Measurements from ENCODE around the gene CPNE6.

CPNE6 gene

DNA sequence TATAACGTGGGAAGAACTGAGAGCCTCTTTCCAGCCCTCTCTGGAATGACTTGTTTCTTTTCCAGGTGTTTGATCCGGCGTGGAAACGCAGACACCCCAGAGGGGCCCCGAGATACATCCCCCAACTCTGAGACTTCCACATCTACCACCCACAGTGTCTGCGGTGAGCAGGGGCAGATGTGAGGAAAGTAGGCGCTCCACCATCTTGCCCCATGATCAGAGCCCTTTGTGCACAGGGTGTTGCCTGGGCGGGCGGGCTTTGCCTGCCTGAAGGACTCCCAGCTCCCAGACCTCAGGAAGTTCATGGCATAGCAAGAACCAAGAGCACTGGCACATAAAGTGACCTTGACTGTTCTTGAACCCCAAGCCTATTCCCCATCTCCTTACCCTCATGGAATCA lies 16.7 kb upstream of the CPNE6 start:
- no peak for DNase-seq (ENCODE audit: low spot score)

DNA sequence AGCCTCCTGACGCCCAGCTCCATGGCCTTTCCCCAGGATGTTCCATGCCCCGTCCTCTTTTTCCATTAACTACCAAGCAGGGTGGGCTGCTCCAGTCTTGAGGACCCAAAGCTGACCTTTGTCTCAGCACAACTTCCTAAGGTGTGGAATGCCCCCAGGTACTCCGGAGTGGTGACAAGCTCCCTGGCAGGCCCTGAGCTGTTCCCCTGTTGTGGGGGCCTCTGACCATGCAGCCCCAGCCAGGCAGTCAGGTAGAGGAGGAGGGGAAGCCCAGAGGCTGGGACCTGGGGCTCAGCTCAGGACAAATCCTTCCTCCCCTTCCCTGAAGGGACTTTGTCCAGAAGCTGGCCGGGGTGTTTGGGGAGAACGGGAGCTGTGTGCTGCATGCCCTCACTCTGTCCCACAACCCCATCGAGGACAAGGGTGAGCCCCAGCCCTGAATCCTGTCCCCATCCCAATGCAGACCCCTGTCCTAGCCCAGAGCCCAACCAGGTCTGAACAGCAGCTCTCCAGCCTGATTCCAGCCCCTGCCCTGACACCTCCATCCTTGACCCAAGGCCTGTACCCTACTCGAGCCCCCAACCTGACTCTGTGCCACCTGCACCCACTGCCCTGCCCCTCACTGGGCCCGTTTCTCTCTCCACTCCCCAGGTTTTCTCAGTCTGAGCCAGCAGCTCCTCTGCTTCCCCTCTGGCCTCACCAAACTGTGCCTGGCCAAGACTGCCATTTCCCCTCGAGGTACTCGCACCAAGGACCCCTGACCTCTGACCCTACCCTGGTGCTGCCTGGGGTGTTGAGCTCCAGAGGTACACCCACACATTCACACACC lies 15.2 kb upstream of the CPNE6 start:
- no peak for DNase-seq (ENCODE audit: low spot score)

DNA sequence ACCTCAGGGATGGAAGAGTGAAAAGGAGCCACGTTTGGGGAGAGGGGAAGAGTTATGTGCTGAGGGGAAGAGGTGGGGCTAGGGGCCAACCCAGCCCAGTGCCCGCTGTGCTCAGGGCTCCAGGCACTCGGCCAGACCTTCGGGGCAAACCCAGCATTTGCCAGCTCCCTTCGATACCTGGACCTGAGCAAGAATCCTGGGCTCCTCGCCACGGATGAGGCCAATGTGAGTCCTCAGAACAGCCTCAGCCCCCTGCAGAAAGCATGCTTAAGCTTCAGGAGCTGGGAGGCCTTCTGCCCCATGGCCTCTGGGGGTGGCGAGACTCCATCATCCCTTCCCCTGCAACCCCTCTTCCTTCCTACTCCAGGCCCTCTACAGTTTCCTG lies 14.6 kb upstream of the CPNE6 start:
- DNase-seq (ENCODE audit: low spot score), result no peak

DNA sequence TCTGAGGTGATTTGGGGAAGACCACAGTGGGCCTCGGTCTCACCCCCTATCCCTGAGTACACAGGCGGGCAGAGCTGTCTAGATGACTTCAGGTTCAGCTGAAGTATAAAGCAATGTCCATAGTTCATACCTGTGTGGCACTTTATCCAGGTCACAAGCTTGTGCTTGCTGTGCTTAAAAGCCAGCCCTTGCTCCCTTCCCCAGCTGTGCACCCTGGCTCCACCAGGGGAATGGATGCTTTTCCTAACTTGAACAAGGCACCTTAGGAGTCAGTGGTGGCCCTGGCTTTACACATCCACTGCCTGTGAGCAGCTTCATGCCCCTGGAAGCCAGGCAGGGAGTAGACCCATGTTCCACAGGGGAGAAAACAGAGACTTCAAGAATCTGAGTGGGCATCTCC lies 14.1 kb upstream of the CPNE6 start:
- no peak for DNase-seq (ENCODE audit: low spot score)

- DNase-seq (ENCODE audit: low spot score), result no peak
Measured at GRCh38 chr14:24057867-24058259, 13.5 kb upstream of the CPNE6 start.

GRCh38 chr14:24058260-24058950 lies 13.0 kb upstream of the CPNE6 start:
- no peak for DNase-seq (ENCODE audit: low spot score)

DNA sequence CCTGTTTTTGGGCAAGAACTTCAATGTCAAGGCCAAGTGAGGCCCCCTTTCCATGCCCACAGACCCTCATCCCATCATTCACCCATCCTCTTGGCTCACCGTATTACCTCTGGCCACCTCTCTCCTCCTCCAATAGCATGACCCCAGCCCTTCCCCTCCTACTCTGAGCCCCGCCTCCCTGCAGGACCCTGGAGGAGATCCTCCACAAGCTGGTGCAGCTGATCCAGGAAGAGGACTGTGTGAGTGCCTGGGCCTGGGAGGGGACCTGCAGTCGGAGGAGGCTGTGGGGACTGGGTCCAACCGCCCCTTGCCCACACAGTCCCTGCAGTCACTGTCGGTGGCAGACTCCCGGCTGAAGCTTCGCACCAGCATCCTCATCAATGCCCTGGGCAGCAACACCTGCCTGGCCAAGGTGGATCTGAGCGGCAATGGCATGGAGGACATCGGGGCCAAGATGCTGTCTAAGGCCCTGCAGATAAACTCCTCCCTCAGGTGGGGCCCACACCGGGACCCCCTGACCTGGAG lies 12.3 kb upstream of the CPNE6 start:
- no peak for DNase-seq (ENCODE audit: low spot score)

GRCh38 chr14:24059841-24060388 lies 11.4 kb upstream of the CPNE6 start:
- DNase-seq (ENCODE audit: low spot score), result no peak

GRCh38 chr14:24060443-24060842 lies 10.9 kb upstream of the CPNE6 start:
- no peak for DNase-seq (ENCODE audit: low spot score)

DNA sequence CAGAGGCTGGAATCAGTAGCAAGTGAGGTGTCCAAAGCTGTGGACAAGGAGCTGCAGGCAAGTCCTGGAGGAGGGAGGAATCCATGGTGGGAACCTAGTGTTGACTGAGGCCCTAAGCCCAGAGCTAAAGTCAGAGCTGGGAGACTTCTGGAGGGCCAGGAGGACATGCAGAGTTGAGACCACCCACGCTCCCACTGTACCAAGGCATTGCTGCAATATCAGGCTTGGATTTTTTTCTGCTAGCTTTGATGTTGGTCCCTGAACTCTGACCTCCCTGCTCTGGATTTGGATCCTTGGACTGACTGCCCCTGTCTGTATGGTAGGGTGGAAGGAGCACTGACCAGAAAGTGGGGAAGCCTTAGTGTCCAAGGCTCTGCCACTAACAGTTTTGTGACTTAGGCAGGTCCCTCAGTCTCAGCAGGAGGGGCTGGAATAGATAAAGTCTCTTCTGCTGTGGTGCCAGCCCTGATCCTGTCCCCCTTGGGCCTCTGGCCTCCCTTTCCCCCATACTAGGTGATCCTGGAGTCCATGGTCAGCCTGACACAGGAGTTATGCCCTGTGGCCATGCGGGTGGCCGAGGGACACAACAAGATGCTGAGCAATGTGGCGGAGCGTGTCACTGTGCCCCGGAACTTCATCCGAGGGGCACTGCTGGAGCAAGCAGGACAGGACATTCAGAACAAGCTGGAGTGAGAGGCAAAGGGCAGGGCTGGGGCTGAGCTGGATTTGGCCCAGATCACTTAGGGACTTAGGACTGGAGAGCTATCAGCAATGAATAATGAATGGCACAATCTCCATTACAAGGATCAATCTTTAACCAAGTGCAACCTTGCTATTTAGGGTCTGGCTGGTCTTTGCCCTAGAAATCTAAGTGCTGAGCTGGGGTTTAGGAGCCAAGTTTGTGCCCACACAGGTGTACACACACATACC lies 10.1 kb upstream of the CPNE6 start:
- no peak for DNase-seq (ENCODE audit: low spot score)

- DNase-seq (ENCODE audit: low spot score), result no peak
Measured at GRCh38 chr14:24062216-24062980, 9.0 kb upstream of the CPNE6 start.

DNA sequence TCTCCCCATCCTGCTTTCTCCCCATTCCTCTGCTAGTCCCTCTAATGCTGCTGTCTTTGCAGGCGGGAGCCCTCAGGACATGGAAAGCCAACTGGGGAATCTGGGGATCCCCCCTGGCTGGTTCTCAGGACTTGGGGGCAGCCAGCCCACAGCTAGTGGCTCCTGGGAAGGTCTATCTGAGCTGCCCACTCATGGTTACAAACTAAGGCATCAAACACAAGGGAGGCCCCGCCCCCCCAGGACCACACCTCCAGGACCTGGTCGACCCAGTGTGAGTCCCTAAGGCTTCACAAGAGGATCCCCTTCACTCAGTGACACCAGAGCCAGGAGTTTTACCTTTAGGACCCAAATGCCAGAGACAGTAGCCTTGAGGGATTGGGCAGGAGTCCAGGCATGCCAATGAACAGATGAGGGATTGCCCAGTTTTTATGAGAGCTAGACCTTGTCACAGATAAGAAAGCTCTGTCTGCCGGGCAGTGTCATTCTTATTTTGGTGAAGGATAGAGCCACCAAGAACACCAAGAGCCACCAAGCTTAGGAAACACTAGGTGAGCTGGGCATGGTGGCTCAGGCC lies 8.0 kb upstream of the CPNE6 start:
- no peak for DNase-seq (ENCODE audit: low spot score)

GRCh38 chr14:24064091-24064795 lies 7.1 kb upstream of the CPNE6 start:
- DNase-seq (ENCODE audit: low spot score), result no peak

DNA sequence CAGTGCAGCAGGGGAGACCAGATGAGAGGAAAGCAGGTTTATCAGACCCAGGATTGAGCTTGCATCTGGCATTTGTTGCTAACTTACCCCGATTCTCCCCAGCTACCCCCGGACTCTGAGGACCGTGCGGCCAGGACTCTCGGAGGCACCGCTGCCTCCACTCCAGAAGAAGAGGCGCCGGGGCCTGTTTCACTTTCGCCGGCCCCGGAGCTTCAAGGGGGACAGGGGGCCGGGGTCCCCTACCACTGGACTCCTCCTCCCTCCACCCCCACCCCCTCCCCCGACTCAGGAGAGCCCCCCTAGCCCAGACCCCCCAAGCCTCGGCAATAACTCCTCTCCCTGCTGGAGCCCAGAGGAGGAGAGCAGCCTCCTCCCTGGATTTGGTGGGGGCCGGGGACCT lies 6.5 kb upstream of the CPNE6 start:
- no peak for DNase-seq (ENCODE audit: low spot score)

GRCh38 chr14:24065408-24065807 lies 6.0 kb upstream of the CPNE6 start:
- DNase-seq (ENCODE audit: low spot score), result no peak

DNA sequence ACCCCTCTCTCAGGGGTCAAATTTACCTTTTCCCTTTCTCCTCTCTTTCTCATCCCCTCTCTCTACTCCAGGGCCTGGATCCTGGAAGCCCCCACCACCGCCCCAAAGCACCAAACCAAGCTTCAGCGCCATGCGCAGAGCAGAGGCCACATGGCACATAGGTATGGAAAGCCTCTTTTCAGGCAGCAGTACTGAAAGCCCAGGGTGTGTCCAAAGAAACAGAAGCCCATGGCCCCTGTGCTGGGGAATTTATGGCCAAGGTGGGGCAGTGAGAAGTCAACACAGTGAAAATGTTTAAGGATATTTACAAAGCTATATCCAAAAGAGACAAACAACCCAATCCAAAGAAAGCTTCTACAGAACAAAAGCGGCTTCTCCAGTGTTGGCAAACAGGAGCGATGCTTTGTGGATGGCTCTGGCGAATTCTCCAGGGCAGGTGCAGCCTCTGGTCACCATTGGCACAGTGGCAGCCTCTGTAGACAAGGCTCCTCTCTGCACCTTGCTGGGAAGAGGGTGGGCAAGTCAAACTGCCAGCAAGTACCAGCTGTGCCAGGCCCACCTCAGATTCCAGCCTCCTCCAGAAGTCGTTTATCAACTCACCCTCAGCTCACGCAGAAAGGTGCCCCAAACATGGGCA lies 4.7 kb upstream of the CPNE6 start:
- no peak for DNase-seq (ENCODE audit: low spot score)

DNA sequence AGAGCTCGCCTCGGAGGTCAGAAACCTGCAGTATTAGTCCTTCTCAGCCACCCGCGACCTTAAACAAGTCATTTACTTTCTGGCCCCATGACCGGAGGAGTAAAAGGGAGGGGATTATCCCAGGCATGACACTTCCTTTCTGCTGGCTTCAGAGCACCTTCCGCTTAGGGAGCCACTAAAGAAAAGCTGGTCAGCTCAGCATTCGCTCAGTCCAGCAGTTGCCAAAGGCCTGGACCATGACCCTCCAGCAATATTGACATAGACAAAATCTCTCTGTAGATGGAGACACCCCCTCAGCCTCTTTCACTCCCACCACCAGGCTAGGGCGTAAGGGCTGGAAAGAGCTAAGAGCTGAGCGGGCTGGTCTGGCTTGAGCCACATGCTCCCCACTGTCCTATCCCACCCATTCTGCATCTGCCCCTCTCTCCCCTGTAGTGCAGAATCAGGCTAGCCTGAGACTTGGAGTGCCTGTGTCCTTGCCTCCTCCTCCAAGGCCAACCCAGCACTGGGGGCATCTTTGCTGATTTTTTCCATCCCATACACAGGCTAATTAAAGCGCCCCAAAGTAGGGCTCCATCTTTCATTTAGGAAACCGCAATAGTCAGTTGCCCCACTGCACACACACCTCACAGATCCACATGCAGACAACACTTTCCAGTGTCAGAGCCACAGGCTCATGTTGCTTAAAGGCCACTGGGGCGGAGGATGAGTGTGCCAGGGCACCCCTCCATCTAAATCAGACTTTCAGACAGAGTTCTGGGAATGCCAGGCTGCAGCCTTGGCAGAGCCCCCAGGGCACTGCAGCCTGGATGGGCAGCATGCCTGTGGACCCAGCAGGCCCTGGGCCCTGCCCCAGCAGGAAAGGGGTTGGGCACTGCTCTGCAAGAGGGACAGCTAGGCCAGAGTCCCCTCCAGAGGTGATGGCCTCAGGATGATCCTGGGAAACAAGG lies 4.0 kb upstream of the CPNE6 start:
- DNase-seq (ENCODE audit: low spot score), result no peak

GRCh38 chr14:24068711-24069410 lies 2.5 kb upstream of the CPNE6 start:
- DNase-seq (ENCODE audit: low spot score), result no peak
